GM12891 (cell line): ENCODE results near the gene SLC38A10.

Experiments used
- DNase-seq: peaks from one replicate; pipeline ENCODE4 v3.0.0; 2011; ENCODE audit warnings: low spot score; ENCODE audit not compliant: insufficient read length
- FAIRE-seq: peaks from 2 replicates; lab custom pipeline; 2011; peaks lifted over from hg19 to GRCh38; lab: Jason Lieb, UNC
- PAX5 ChIP-seq: IDR thresholded peaks from 2 replicates; pipeline ENCODE4 v1.6.1; 2011; ENCODE audit warnings: low read length, moderate library complexity, mild to moderate bottlenecking; ENCODE audit not compliant: insufficient read depth, severe bottlenecking
- POLR2A ChIP-seq: IDR thresholded peaks from 2 replicates; pipeline ENCODE4 v1.6.1; 2011; ENCODE audit warnings: low read depth, low read length, control low read depth
- POLR2AphosphoS5 ChIP-seq: IDR thresholded peaks from 2 replicates; pipeline ENCODE4 v1.6.1; 2011; ENCODE audit warnings: low read depth, low read length, control low read depth
- POU2F2 ChIP-seq: IDR thresholded peaks from 2 replicates; pipeline ENCODE4 v1.6.1; 2011; ENCODE audit warnings: low read depth, mild to moderate bottlenecking, control low read depth, low read length, moderate library complexity
- SPI1 ChIP-seq: IDR thresholded peaks from 2 replicates; pipeline ENCODE4 v1.6.1; 2011; ENCODE audit warnings: low read depth, low read length, control low read depth
- TAF1 ChIP-seq: IDR thresholded peaks from 2 replicates; pipeline ENCODE4 v1.6.1; 2011; ENCODE audit warnings: low read depth, low read length, control low read depth

SLC38A10 gene

GRCh38 chr17:81304196-81305015 lies 9.3 kb upstream of the SLC38A10 start:
- FAIRE-seq (no peak), DNase-seq (no peak)
- TF ChIP-seq POLR2AphosphoS5 (no peak), POLR2A (no peak), PAX5 (no peak), TAF1 (no peak), POU2F2 (no peak), SPI1 (no peak)

DNA sequence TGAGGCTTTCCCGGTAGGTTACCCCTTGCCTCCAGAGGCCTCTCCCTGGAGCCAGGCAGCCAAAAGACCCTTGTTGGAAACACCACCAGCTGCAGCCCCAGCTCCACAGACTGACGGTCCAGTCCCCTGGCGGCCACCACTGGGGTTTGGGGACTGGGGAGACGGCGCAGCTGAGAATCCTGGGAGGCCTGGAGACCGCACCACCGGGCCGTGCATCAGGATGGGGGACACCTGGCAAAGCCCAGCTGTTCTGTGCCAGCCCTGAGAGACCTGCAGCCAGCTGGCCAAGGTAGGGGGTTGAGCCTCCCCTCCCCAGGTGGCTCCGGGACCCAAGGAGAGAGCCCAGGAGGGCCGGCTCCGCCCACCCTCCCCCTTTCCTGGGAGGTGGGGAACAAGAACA lies 8.3 kb upstream of the SLC38A10 start:
- no peak for DNase-seq
- TF ChIP-seq POLR2A, result no peak
- TF ChIP-seq POLR2AphosphoS5, result no peak
- no peak for TF ChIP-seq TAF1
- no peak for TF ChIP-seq SPI1
- no peak for TF ChIP-seq PAX5
- no peak for TF ChIP-seq POU2F2
- FAIRE-seq, result no peak

DNA sequence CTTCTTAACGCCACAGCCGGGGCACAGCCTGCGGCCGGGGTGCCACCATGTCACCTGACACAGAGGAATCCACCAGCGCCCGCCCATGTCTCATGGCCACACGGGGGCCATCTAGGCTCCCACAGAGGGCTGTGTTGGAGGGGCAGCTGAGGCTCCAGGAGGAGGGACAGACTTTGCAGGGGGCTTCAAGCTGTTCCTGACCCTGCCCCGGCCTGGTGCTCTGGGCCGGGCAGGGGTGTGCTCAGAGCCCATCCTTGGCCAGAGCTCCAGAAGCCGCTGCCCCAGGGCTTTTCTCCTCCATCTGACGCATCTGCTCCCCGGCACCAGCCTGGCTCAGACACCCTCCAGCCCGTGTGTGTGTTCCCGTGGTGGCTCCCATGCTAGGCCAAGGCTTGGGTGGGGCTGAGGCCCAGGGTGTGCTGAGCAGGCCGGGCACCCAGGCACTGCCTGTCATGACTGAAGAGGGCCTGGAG lies 7.8 kb upstream of the SLC38A10 start:
- DNase-seq (no peak), FAIRE-seq (no peak)
- TF ChIP-seq SPI1 (no peak), POLR2A (no peak)

- FAIRE-seq (no peak), DNase-seq (no peak)
- TF ChIP-seq SPI1, result no peak
- no peak for TF ChIP-seq PAX5
- TF ChIP-seq TAF1, result no peak
- no peak for TF ChIP-seq POLR2AphosphoS5
- no peak for TF ChIP-seq POU2F2
Measured at GRCh38 chr17:81302324-81302723, 7.2 kb upstream of the SLC38A10 start.

DNA sequence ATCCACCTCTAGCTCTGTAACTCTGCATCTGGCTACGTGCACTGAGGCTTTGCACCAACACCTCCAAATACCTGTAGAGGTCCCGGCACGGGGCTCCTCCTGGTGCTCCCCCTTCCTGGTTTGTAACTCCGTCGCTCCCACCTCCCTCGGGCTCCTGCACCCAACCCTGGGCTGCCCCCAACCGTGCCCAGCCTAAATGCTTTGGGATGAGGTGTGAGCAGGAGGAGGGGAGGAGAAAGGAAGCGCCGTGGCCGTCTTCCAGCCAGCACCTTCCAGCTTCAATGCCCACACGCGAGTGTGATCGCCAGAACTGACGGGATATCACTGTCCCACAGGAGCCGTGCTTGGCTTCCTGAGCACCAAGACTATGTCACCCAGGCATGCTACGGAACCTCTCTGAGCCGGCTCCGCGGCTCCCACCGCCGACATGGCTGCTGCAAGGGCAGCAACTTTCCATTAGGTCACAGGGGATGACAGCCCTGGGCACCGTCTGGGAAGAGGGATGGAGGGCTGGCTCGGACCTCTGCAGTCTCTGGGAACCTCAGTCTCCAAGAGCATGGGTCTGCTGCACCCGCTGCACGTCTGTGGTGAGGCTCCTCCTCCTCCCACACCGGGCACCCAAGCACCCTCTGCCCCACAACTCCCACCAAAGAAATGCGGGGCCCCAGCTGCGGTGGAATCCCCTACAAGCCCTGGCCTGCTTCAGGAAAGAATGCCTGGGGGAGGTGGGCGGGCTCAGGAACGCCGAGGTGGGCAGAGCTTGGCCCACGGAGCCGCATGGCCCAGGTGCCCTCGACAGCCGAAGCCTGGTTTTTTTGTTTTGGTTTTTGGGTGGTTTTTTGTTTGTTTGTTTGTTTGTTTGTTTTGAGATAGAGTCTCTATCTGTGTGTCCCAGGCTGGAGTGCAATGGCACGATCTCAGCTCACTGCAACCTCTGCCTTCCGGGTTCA lies 6.4 kb upstream of the SLC38A10 start:
- no peak for FAIRE-seq
- TF ChIP-seq SPI1, result no peak
- TF ChIP-seq TAF1, result no peak
- TF ChIP-seq PAX5, result no peak
- TF ChIP-seq POLR2AphosphoS5, result no peak
- TF ChIP-seq POU2F2, result no peak
- DNase-seq, result no peak

- peak; percentile 93 for FAIRE-seq
- TF ChIP-seq POLR2A (no peak), POLR2AphosphoS5 (no peak), POU2F2 (no peak), PAX5 (no peak), SPI1 (no peak), TAF1 (no peak)
- DNase-seq, result no peak
Measured at GRCh38 chr17:81300586-81301155, 5.6 kb upstream of the SLC38A10 start.

- DNase-seq (no peak), FAIRE-seq (no peak)
- TF ChIP-seq PAX5 (no peak), TAF1 (no peak), SPI1 (no peak), POLR2AphosphoS5 (no peak)
Measured at GRCh38 chr17:81299846-81300585, 4.9 kb upstream of the SLC38A10 start.

GRCh38 chr17:81298991-81299738 lies 4.1 kb upstream of the SLC38A10 start:
- FAIRE-seq, result no peak
- no peak for TF ChIP-seq TAF1
- TF ChIP-seq POLR2A, result no peak
- TF ChIP-seq SPI1, result no peak
- DNase-seq, result no peak
